HepG2 (cell line): Measurements from ENCODE around the gene CAST.

Source experiments
- CHD4 ChIP-seq: fragments of 200-600 bp; sonication (generic); IDR thresholded peaks from 2 replicates; pipeline ENCODE4 v1.7.0; 2017; ENCODE audit warnings: mild to moderate bottlenecking, low read length, borderline replicate concordance
- CTCF ChIP-seq: sonication (generic); formaldehyde crosslinking; IDR thresholded peaks from 2 replicates; pipeline ENCODE4 v1.5.0; 2020; ENCODE audit warnings: mild to moderate bottlenecking, missing genetic modification reagents, moderate library complexity
- JUN ChIP-seq: sonication (generic); formaldehyde crosslinking; IDR thresholded peaks from 2 replicates; pipeline ENCODE4 v1.4.0; 2020; ENCODE audit warnings: mild to moderate bottlenecking, missing genetic modification reagents
- JUND ChIP-seq: sonication (generic); formaldehyde crosslinking; IDR thresholded peaks from 2 replicates; pipeline ENCODE4 v1.8.0; 2022; ENCODE audit warnings: mild to moderate bottlenecking, missing genetic modification reagents
- MLLT10 ChIP-seq: sonication (generic); formaldehyde crosslinking; IDR thresholded peaks from 2 replicates; pipeline ENCODE4 v1.4.0; 2020; ENCODE audit warnings: missing genetic modification reagents
- POLR2AphosphoS5 ChIP-seq: IDR thresholded peaks from 2 replicates; pipeline ENCODE4 v1.6.1; 2012; ENCODE audit warnings: low read depth, low read length
- ZSCAN30 ChIP-seq: sonication (generic); formaldehyde crosslinking; IDR thresholded peaks from 2 replicates; pipeline ENCODE4 v1.5.0; 2020; ENCODE audit warnings: mild to moderate bottlenecking, missing genetic modification reagents
- TF ChIP-seq, protein P1 (sequence below): sonication (generic); formaldehyde crosslinking; IDR thresholded peaks from 2 replicates; pipeline ENCODE4 v1.9.0; 2022; ENCODE audit warnings: low read depth, missing genetic modification reagents
- TF ChIP-seq, protein P2 (sequence below): sonication (generic); formaldehyde crosslinking; IDR thresholded peaks from 2 replicates; pipeline ENCODE4 v1.4.0; 2020; ENCODE audit warnings: missing genetic modification reagents, borderline replicate concordance
- TF ChIP-seq, protein P3 (sequence below): sonication (generic); formaldehyde crosslinking; IDR thresholded peaks from 2 replicates; pipeline ENCODE4 v1.5.1; 2020; ENCODE audit warnings: missing genetic modification reagents, mild to moderate bottlenecking, borderline replicate concordance
- TF ChIP-seq, protein P4 (sequence below): sonication (generic); formaldehyde crosslinking; conservative IDR thresholded peaks from 2 replicates; pipeline ENCODE4 v1.5.0; 2020; ENCODE audit warnings: missing genetic modification reagents

DNA sequence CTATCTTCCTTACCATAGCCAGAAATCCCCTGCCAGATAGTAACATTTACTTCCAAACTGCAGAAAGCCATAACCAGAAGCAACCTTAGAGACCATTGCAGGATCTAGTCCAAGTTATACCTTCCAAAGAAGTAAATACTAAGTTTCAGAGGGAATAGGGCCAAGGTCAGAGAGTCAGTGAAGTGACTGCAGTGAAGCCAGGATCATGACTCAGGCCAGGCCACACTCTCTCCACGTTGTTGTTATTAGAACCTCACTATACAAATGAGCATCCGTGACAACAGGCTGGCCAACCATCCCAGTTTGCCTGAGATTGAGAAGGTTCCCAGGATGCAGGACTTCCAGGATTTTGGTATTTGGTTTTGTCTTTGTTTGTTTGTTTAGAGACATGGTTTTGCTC lies 134.3 kb downstream of the CAST start:
- no peak for TF ChIP-seq CTCF (CRISPR knock-in tag)
- TF ChIP-seq, protein P1, sequence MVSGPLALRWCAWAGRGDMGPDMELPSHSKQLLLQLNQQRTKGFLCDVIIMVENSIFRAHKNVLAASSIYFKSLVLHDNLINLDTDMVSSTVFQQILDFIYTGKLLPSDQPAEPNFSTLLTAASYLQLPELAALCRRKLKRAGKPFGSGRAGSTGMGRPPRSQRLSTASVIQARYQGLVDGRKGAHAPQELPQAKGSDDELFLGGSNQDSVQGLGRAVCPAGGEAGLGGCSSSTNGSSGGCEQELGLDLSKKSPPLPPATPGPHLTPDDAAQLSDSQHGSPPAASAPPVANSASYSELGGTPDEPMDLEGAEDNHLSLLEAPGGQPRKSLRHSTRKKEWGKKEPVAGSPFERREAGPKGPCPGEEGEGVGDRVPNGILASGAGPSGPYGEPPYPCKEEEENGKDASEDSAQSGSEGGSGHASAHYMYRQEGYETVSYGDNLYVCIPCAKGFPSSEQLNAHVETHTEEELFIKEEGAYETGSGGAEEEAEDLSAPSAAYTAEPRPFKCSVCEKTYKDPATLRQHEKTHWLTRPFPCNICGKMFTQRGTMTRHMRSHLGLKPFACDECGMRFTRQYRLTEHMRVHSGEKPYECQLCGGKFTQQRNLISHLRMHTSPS (CRISPR knock-in tag): no peak
- TF ChIP-seq POLR2AphosphoS5: no peak
- TF ChIP-seq, protein P2, sequence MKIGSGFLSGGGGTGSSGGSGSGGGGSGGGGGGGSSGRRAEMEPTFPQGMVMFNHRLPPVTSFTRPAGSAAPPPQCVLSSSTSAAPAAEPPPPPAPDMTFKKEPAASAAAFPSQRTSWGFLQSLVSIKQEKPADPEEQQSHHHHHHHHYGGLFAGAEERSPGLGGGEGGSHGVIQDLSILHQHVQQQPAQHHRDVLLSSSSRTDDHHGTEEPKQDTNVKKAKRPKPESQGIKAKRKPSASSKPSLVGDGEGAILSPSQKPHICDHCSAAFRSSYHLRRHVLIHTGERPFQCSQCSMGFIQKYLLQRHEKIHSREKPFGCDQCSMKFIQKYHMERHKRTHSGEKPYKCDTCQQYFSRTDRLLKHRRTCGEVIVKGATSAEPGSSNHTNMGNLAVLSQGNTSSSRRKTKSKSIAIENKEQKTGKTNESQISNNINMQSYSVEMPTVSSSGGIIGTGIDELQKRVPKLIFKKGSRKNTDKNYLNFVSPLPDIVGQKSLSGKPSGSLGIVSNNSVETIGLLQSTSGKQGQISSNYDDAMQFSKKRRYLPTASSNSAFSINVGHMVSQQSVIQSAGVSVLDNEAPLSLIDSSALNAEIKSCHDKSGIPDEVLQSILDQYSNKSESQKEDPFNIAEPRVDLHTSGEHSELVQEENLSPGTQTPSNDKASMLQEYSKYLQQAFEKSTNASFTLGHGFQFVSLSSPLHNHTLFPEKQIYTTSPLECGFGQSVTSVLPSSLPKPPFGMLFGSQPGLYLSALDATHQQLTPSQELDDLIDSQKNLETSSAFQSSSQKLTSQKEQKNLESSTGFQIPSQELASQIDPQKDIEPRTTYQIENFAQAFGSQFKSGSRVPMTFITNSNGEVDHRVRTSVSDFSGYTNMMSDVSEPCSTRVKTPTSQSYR (CRISPR knock-in tag): no peak
- TF ChIP-seq JUN (CRISPR knock-in tag): no peak
- TF ChIP-seq, protein P3, sequence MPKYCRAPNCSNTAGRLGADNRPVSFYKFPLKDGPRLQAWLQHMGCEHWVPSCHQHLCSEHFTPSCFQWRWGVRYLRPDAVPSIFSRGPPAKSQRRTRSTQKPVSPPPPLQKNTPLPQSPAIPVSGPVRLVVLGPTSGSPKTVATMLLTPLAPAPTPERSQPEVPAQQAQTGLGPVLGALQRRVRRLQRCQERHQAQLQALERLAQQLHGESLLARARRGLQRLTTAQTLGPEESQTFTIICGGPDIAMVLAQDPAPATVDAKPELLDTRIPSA: no peak
- TF ChIP-seq, protein P4, sequence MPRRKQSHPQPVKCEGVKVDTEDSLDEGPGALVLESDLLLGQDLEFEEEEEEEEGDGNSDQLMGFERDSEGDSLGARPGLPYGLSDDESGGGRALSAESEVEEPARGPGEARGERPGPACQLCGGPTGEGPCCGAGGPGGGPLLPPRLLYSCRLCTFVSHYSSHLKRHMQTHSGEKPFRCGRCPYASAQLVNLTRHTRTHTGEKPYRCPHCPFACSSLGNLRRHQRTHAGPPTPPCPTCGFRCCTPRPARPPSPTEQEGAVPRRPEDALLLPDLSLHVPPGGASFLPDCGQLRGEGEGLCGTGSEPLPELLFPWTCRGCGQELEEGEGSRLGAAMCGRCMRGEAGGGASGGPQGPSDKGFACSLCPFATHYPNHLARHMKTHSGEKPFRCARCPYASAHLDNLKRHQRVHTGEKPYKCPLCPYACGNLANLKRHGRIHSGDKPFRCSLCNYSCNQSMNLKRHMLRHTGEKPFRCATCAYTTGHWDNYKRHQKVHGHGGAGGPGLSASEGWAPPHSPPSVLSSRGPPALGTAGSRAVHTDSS (CRISPR knock-in tag): no peak
- TF ChIP-seq CHD4: no peak
- no peak for TF ChIP-seq ZSCAN30
- TF ChIP-seq MLLT10 (CRISPR knock-in tag): no peak
- no peak for TF ChIP-seq JUND (CRISPR knock-in tag)
